ENCODE results near the gene DPY19L3. TPM values are rescaled to one million over a fixed set of nuclear protein-coding genes. Genes with fewer than 3 reads are reported as not detected.
"Not testable (repeated sequence)": the region's sequence is repeated elsewhere in the genome, so short reads cannot be mapped to it uniquely, and the experiment has no call there.

DPY19L3 gene
- polyA plus RNA-seq, 6 donors from 2014 or later, result 4.4 to 9.8 (median 7.1) TPM

- Mint-ChIP-seq H3K27ac (no peak overlapping the region), H3K36me3 (peaks cover 19 to 34% of the 10 kb centered on the region in 2 donors), H3K27me3 (no peaks in the 10 kb centered on the region), H3K9me3 (peaks cover 0 to 4% (median 0%) of the 10 kb centered on the region in 7 donors), H3K4me1 (peaks cover 4 to 18% (median 7%) of the 10 kb centered on the region in 3 donors), H3K4me3 (no peak overlapping the region)
- ATAC-seq (ENCODE audit: low read depth in 2 of 2) (no peak), DNase-seq (no peak)
Measured at GRCh38 chr19:32372726-32373517, 32.6 kb upstream of the DPY19L3 start.

GRCh38 chr19:32373585-32374295 lies 31.8 kb upstream of the DPY19L3 start:
- Mint-ChIP-seq H3K9me3 (peaks cover 0 to 4% (median 0%) of the 10 kb centered on the region in 7 donors), H3K27me3 (no peaks in the 10 kb centered on the region), H3K27ac (no peak overlapping the region), H3K4me3 (no peak overlapping the region), H3K4me1 (peaks cover 4 to 18% (median 5%) of the 10 kb centered on the region in 3 donors), H3K36me3 (peaks cover 19 to 34% of the 10 kb centered on the region in 2 donors)
- no peak for DNase-seq
- no peak for ATAC-seq (ENCODE audit: low read depth in 2 of 2)

- not testable (repeated sequence) for H3K27me3 Mint-ChIP-seq; H3K4me3 Mint-ChIP-seq; ATAC-seq (ENCODE audit: low read depth in 2 of 2); H3K9me3 Mint-ChIP-seq; H3K27ac Mint-ChIP-seq; DNase-seq
- H3K4me1 Mint-ChIP-seq, result peaks cover 3 to 14% (median 4%) of the 10 kb centered on the region in 3 donors
- H3K36me3 Mint-ChIP-seq, result peaks cover 19 to 34% of the 10 kb centered on the region in 2 donors
Measured at GRCh38 chr19:32374362-32374761, 31.2 kb upstream of the DPY19L3 start.

GRCh38 chr19:32377088-32377487 lies 28.5 kb upstream of the DPY19L3 start:
- not testable (repeated sequence) for H3K27ac Mint-ChIP-seq; H3K9me3 Mint-ChIP-seq; H3K4me3 Mint-ChIP-seq; H3K27me3 Mint-ChIP-seq; DNase-seq; ATAC-seq (ENCODE audit: low read depth in 2 of 2)
- H3K4me1 Mint-ChIP-seq, result peaks cover 0 to 13% (median 6%) of the 10 kb centered on the region in 3 donors
- peaks cover 27% of the 10 kb centered on the region in 2 donors for H3K36me3 Mint-ChIP-seq

GRCh38 chr19:32380269-32380668 lies 25.3 kb upstream of the DPY19L3 start:
- H3K27ac Mint-ChIP-seq, result peak overlapping the region in 2 of 6 donors; percentile 62 to 65
- no peaks in the 10 kb centered on the region for H3K27me3 Mint-ChIP-seq
- no peak overlapping the region for H3K4me3 Mint-ChIP-seq
- H3K9me3 Mint-ChIP-seq, result peaks cover 0 to 2% (median 0%) of the 10 kb centered on the region in 7 donors
- ATAC-seq (ENCODE audit: low read depth in 2 of 2), result no peak
- DNase-seq, result no peak
- peaks cover 0 to 6% (median 0%) of the 10 kb centered on the region in 3 donors for H3K4me1 Mint-ChIP-seq
- peaks cover 28 to 32% of the 10 kb centered on the region in 2 donors for H3K36me3 Mint-ChIP-seq

GRCh38 chr19:32387701-32388392 lies 17.7 kb upstream of the DPY19L3 start:
- Mint-ChIP-seq H3K4me3 (no peak overlapping the region), H3K27me3 (no peaks in the 10 kb centered on the region), H3K9me3 (no peaks in the 10 kb centered on the region), H3K27ac (no peak overlapping the region), H3K36me3 (peaks cover 6 to 10% of the 10 kb centered on the region in 2 donors), H3K4me1 (peaks cover 0 to 6% (median 4%) of the 10 kb centered on the region in 3 donors)
- DNase-seq, result no peak
- no peak for ATAC-seq (ENCODE audit: low read depth in 2 of 2)

- Mint-ChIP-seq H3K9me3 (no peaks in the 10 kb centered on the region), H3K4me1 (peaks cover 0 to 6% (median 4%) of the 10 kb centered on the region in 3 donors), H3K27me3 (no peaks in the 10 kb centered on the region), H3K36me3 (peaks cover 0 to 6% of the 10 kb centered on the region in 2 donors), H3K27ac (no peak overlapping the region), H3K4me3 (no peak overlapping the region)
- no peak for ATAC-seq (ENCODE audit: low read depth in 2 of 2)
- no peak for DNase-seq
Measured at GRCh38 chr19:32388393-32388855, 17.1 kb upstream of the DPY19L3 start.

- Mint-ChIP-seq H3K27ac (no peak overlapping the region), H3K9me3 (no peaks in the 10 kb centered on the region), H3K4me1 (peaks cover 0 to 10% (median 6%) of the 10 kb centered on the region in 3 donors), H3K27me3 (no peaks in the 10 kb centered on the region), H3K36me3 (no peaks in the 10 kb centered on the region), H3K4me3 (no peak overlapping the region)
- DNase-seq (no peak), ATAC-seq (ENCODE audit: low read depth in 2 of 2) (no peak)
Measured at GRCh38 chr19:32392901-32393300, 12.7 kb upstream of the DPY19L3 start.

GRCh38 chr19:32396046-32396652 lies 9.4 kb upstream of the DPY19L3 start:
- no peak overlapping the region for H3K27ac Mint-ChIP-seq
- DNase-seq (no peak), ATAC-seq (ENCODE audit: low read depth in 2 of 2) (no peak)
- H3K27me3 Mint-ChIP-seq, result no peaks in the 10 kb centered on the region
- H3K36me3 Mint-ChIP-seq, result no peaks in the 10 kb centered on the region
- H3K4me1 Mint-ChIP-seq, result peaks cover 0 to 10% (median 6%) of the 10 kb centered on the region in 3 donors
- H3K4me3 Mint-ChIP-seq, result no peak overlapping the region
- H3K9me3 Mint-ChIP-seq, result no peaks in the 10 kb centered on the region

- no peak for ATAC-seq (ENCODE audit: low read depth in 2 of 2)
- Mint-ChIP-seq H3K36me3 (no peaks in the 10 kb centered on the region), H3K27me3 (no peaks in the 10 kb centered on the region), H3K4me1 (peaks cover 0 to 10% (median 7%) of the 10 kb centered on the region in 3 donors), H3K9me3 (no peaks in the 10 kb centered on the region), H3K4me3 (no peak overlapping the region), H3K27ac (no peak overlapping the region)
- no peak for DNase-seq
Measured at GRCh38 chr19:32397671-32398101, 7.9 kb upstream of the DPY19L3 start.

GRCh38 chr19:32401992-32402391 lies 3.6 kb upstream of the DPY19L3 start:
- DNase-seq, result no peak
- H3K27ac Mint-ChIP-seq, result peak overlapping the region in 1 of 6 donors; percentile 80
- peaks cover 9 to 36% (median 9%) of the 10 kb centered on the region in 3 donors for H3K4me1 Mint-ChIP-seq
- ATAC-seq (ENCODE audit: low read depth in 2 of 2), result no peak
- H3K27me3 Mint-ChIP-seq, result no peaks in the 10 kb centered on the region
- H3K36me3 Mint-ChIP-seq, result no peaks in the 10 kb centered on the region
- H3K9me3 Mint-ChIP-seq, result no peaks in the 10 kb centered on the region
- peak overlapping the region in 3 of 8 donors; percentile 66 to 93 (median 80) for H3K4me3 Mint-ChIP-seq

- no peaks in the 10 kb centered on the region for H3K27me3 Mint-ChIP-seq
- H3K4me3 Mint-ChIP-seq, result peak overlapping the region in 5 of 8 donors; percentile 79 to 93 (median 89)
- no peaks in the 10 kb centered on the region for H3K9me3 Mint-ChIP-seq
- H3K27ac Mint-ChIP-seq, result peak overlapping the region in 2 of 6 donors; percentile 33 to 66
- ATAC-seq (ENCODE audit: low read depth in 2 of 2) (no peak), DNase-seq (no peak)
- no peaks in the 10 kb centered on the region for H3K36me3 Mint-ChIP-seq
- H3K4me1 Mint-ChIP-seq, result peaks cover 9 to 42% (median 19%) of the 10 kb centered on the region in 3 donors
Measured at GRCh38 chr19:32403291-32403995, 2.1 kb upstream of the DPY19L3 start.

Measured in naive B cell (primary cell).